Progenitor cell of endocrine pancreas (in vitro differentiated cells): ENCODE data around the gene MAPK8. TPM values are rescaled to one million over a fixed set of nuclear protein-coding genes. Genes with fewer than 3 reads are reported as not detected.
"Not testable (repeated sequence)": the region's sequence is repeated elsewhere in the genome, so short reads cannot be mapped to it uniquely, and the experiment has no call there.

ENCODE experiments used
- DNase-seq: peaks from one replicate; pipeline ENCODE4 v3.0.0; 2021; ENCODE audit warnings: low spot score; ENCODE audit not compliant: unreplicated experiment
- H3K27ac Mint-ChIP-seq: 2 replicates; pipeline ENCODE4 v1.8.0; 2021; ENCODE audit warnings: mild to moderate bottlenecking, moderate library complexity, mixed read lengths
- H3K27me3 Mint-ChIP-seq: 2 replicates; pipeline ENCODE4 v1.8.0; 2021; ENCODE audit warnings: mixed read lengths
- H3K36me3 Mint-ChIP-seq: 2 replicates; pipeline ENCODE4 v1.8.0; 2022; ENCODE audit warnings: mixed read lengths; ENCODE audit not compliant: insufficient read depth
- H3K4me1 Mint-ChIP-seq: 2 replicates; pipeline ENCODE4 v1.8.0; 2021; ENCODE audit warnings: low read depth, mixed read lengths
- H3K4me3 Mint-ChIP-seq: 2 replicates; pipeline ENCODE4 v1.8.0; 2021; ENCODE audit warnings: low read depth, mild to moderate bottlenecking, moderate library complexity, mixed read lengths
- H3K9me3 Mint-ChIP-seq: 2 replicates; pipeline ENCODE4 v1.8.0; 2021; ENCODE audit warnings: low read depth, mixed read lengths
- CTCF ChIP-seq: fragments of 200-600 bp; sonication (generic); IDR thresholded peaks from one replicate; pipeline ENCODE4 v1.5.0; 2021; ENCODE audit warnings: antibody characterized with exemption, mild to moderate bottlenecking; ENCODE audit not compliant: unreplicated experiment
- total RNA-seq: library from RNA; stranded (reverse); gene quantifications from 2 replicates; pipeline ENCODE4 v1.2.1, GENCODE V29; 2021

MAPK8 gene
- total RNA-seq, 1 donor from 2014 or later: 69.7 TPM

GRCh38 chr10:48343921-48344598 lies 37.6 kb downstream of the MAPK8 start:
- H3K27me3 Mint-ChIP-seq: no peaks in the 10 kb centered on the region
- peaks cover 35% of the 10 kb centered on the region for H3K36me3 Mint-ChIP-seq
- no peak overlapping the region for H3K27ac Mint-ChIP-seq
- H3K4me1 Mint-ChIP-seq: peaks cover 11% of the 10 kb centered on the region
- no peak for DNase-seq
- H3K4me3 Mint-ChIP-seq: no peak overlapping the region
- TF ChIP-seq CTCF: no peak
- peaks cover 23% of the 10 kb centered on the region for H3K9me3 Mint-ChIP-seq

GRCh38 chr10:48346248-48346647 lies 39.8 kb downstream of the MAPK8 start:
- H3K4me3 Mint-ChIP-seq, DNase-seq, H3K27ac Mint-ChIP-seq, H3K27me3 Mint-ChIP-seq: not testable (repeated sequence)
- peaks cover 11% of the 10 kb centered on the region for H3K4me1 Mint-ChIP-seq
- H3K9me3 Mint-ChIP-seq: peaks cover 32% of the 10 kb centered on the region
- H3K36me3 Mint-ChIP-seq: peaks cover 42% of the 10 kb centered on the region

GRCh38 chr10:48347539-48347938 lies 41.1 kb downstream of the MAPK8 start:
- not testable (repeated sequence) for H3K27me3 Mint-ChIP-seq, H3K4me3 Mint-ChIP-seq
- peaks cover 39% of the 10 kb centered on the region for H3K36me3 Mint-ChIP-seq

GRCh38 chr10:48347943-48348342 lies 41.5 kb downstream of the MAPK8 start:
- not testable (repeated sequence) for H3K27ac Mint-ChIP-seq, DNase-seq, H3K4me1 Mint-ChIP-seq, H3K4me3 Mint-ChIP-seq, H3K27me3 Mint-ChIP-seq
- Mint-ChIP-seq H3K36me3 (peaks cover 37% of the 10 kb centered on the region), H3K9me3 (peaks cover 29% of the 10 kb centered on the region)

More at GRCh38 chr10:48347539-48347938, 41.1 kb downstream of the MAPK8 start:
- H3K9me3 Mint-ChIP-seq: peaks cover 29% of the 10 kb centered on the region
- not testable (repeated sequence) for H3K27ac Mint-ChIP-seq, DNase-seq
- H3K4me1 Mint-ChIP-seq: peaks cover 11% of the 10 kb centered on the region

GRCh38 chr10:48353246-48353645 lies 46.8 kb downstream of the MAPK8 start:
- no peak for DNase-seq

GRCh38 chr10:48357631-48358030 lies 51.2 kb downstream of the MAPK8 start:
- Mint-ChIP-seq H3K27ac (no peak overlapping the region), H3K4me1 (peaks cover 11% of the 10 kb centered on the region), H3K4me3 (no peak overlapping the region), H3K9me3 (peaks cover 11% of the 10 kb centered on the region), H3K36me3 (peaks cover 9% of the 10 kb centered on the region), H3K27me3 (no peaks in the 10 kb centered on the region)
- TF ChIP-seq CTCF: no peak
- DNase-seq: no peak

More at GRCh38 chr10:48353246-48353645, 46.8 kb downstream of the MAPK8 start:
- Mint-ChIP-seq H3K27me3 (no peaks in the 10 kb centered on the region), H3K4me1 (no peaks in the 10 kb centered on the region), H3K36me3 (peaks cover 25% of the 10 kb centered on the region), H3K27ac (no peak overlapping the region), H3K4me3 (no peak overlapping the region), H3K9me3 (peaks cover 28% of the 10 kb centered on the region)
- TF ChIP-seq CTCF: no peak

GRCh38 chr10:48358162-48358561 lies 51.7 kb downstream of the MAPK8 start:
- no peak for TF ChIP-seq CTCF
- Mint-ChIP-seq H3K36me3 (peaks cover 9% of the 10 kb centered on the region), H3K9me3 (peaks cover 11% of the 10 kb centered on the region), H3K27me3 (no peaks in the 10 kb centered on the region), H3K4me1 (peaks cover 11% of the 10 kb centered on the region), H3K27ac (no peak overlapping the region), H3K4me3 (no peak overlapping the region)
- DNase-seq: no peak
